ENCODE data around the gene ABCC11. TPM values are rescaled to one million over a fixed set of nuclear protein-coding genes. Genes with fewer than 3 reads are reported as not detected.

ABCC11 gene
- total RNA-seq, 2 donors from 2014 or later: not detected

GRCh38 chr16:48129926-48130325, 117.4 kb downstream of the ABCC11 start:
- no peak overlapping the region for H3K4me3 ChIP-seq
- no peak for TF ChIP-seq CTCF (IDR thresholded peaks at IDR 0.05)
- H3K9me3 ChIP-seq: no peaks in the 10 kb centered on the region
- no peaks in the 10 kb centered on the region for H3K36me3 ChIP-seq
- peaks cover 0 to 20% of the 10 kb centered on the region in 2 donors for H3K4me1 ChIP-seq
- DNase-seq (ENCODE audit: low spot score): no peak
- no peak overlapping the region for H3K27ac ChIP-seq
- H3K27me3 ChIP-seq: no peaks in the 10 kb centered on the region

DNA sequence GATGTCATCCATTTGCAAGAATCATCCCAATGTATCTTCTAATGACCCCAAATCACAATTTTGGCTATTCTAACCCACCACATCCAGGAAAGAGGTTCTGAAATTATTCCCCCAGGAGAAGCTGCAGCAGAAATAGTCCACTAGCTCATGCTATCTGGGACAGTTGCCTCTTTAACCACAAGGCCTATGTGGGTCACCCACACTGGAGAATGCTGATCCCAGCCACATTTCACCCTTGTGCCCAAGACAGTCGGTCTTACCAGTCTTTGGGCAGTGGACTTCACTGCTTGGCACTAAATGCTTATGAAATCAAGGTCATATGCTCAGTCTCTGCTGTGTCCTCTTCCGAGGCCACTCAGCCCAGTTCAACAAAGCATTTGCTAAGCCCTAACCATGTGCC, 118.6 kb downstream of the ABCC11 start:
- Histone ChIP-seq H3K9me3 (no peaks in the 10 kb centered on the region), H3K4me1 (peaks cover 0 to 20% of the 10 kb centered on the region in 2 donors), H3K27me3 (no peaks in the 10 kb centered on the region), H3K27ac (no peak overlapping the region), H3K4me3 (no peak overlapping the region), H3K36me3 (no peaks in the 10 kb centered on the region)
- TF ChIP-seq CTCF (IDR thresholded peaks at IDR 0.05): no peak
- no peak for DNase-seq (ENCODE audit: low spot score)

DNA sequence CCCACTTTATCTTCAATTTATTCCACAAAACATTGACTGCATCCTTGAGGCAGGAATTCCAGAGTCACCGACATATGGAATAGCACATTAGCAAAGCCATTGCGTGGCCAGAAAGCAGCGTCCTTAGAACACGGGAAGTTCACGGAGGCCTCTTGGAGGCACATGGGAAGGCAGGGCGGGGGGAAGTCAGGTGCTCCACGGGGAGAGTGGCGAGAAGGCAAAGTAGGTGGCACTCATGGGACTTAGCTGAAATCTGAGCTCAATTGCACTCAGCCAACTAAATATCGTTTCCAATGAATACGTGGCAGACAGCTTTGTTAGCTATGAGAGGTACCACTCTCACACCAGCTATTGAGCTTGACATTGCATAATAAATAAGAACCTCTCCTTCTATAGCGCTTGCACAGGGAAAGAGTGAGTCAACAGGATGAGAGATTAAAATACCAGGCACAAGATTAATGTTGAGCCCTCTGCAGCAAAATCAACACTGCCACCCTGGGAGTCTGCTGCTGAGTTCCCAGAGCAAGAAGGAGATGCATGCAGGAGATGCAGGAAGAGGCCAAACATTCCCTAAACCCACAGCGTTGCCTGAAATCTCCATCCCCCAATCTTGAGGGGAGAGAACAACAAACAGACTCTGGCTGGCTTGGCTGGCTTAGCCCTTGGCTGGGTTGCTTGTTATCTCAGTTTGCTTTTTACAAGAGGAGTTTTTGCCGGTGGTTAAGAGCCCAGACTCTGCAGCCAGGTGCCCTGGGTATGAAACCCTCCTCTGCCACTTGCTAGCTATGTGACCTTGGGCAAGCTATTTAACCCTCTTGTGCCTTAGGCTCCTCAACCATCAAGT, 120.3 kb downstream of the ABCC11 start:
- H3K36me3 ChIP-seq: no peaks in the 10 kb centered on the region
- no peaks in the 10 kb centered on the region for H3K9me3 ChIP-seq
- no peaks in the 10 kb centered on the region for H3K27me3 ChIP-seq
- peak overlapping the region in 1 of 2 donors; percentile 29 for H3K27ac ChIP-seq
- H3K4me1 ChIP-seq: peaks cover 0 to 20% of the 10 kb centered on the region in 2 donors
- no peak for DNase-seq (ENCODE audit: low spot score)
- H3K4me3 ChIP-seq: no peak overlapping the region
- TF ChIP-seq CTCF (IDR thresholded peaks at IDR 0.05): no peak

- Histone ChIP-seq H3K27ac (peak overlapping the region in 1 of 2 donors; percentile 28), H3K36me3 (no peaks in the 10 kb centered on the region), H3K4me1 (peaks cover 0 to 20% of the 10 kb centered on the region in 2 donors), H3K4me3 (no peak overlapping the region), H3K27me3 (no peaks in the 10 kb centered on the region), H3K9me3 (no peaks in the 10 kb centered on the region)
- no peak for DNase-seq (ENCODE audit: low spot score)
- TF ChIP-seq CTCF (IDR thresholded peaks at IDR 0.05): no peak
Measured at GRCh38 chr16:48125888-48126287, 121.5 kb downstream of the ABCC11 start.

GRCh38 chr16:48124266-48124665, 123.1 kb downstream of the ABCC11 start:
- DNase-seq (ENCODE audit: low spot score): no peak
- no peaks in the 10 kb centered on the region for H3K9me3 ChIP-seq
- TF ChIP-seq CTCF (IDR thresholded peaks at IDR 0.05): no peak
- H3K36me3 ChIP-seq: no peaks in the 10 kb centered on the region
- no peak overlapping the region for H3K27ac ChIP-seq
- no peak overlapping the region for H3K4me3 ChIP-seq
- H3K4me1 ChIP-seq: peaks cover 0 to 20% of the 10 kb centered on the region in 2 donors
- H3K27me3 ChIP-seq: no peaks in the 10 kb centered on the region
